GM23338 (cell line): ENCODE measurements around the gene PGBD5. TPM values are rescaled to one million over a fixed set of nuclear protein-coding genes. Genes with fewer than 3 reads are reported as not detected.

Experiments used
- ATAC-seq: fragments of 200-7000 bp; cut with Tn5 transposase; 3 replicates; pipeline ENCODE4 v1.9.1; 2020
- DNase-seq: peaks from one replicate; pipeline ENCODE4 v3.0.0-alpha.2; 2015; ENCODE audit warnings: low spot score
- H2AFZ ChIP-seq: fragments of 200-600 bp; sonication (generic); 2 replicates; pipeline ENCODE4 v1.8.0; 2016; ENCODE audit warnings: antibody characterized with exemption, mild to moderate bottlenecking, moderate library complexity
- H3F3A ChIP-seq: fragments of 200-600 bp; sonication (generic); replicated peaks from 2 replicates; pipeline ENCODE4 v1.8.0; 2017; ENCODE audit warnings: antibody characterized with exemption, mixed run types, low read depth
- H3K27ac ChIP-seq: fragments of 200-600 bp; sonication (generic); 2 replicates; pipeline ENCODE4 v1.6.1; 2016; ENCODE audit warnings: low read depth
- H3K27me3 ChIP-seq: fragments of 200-600 bp; sonication (generic); 2 replicates; pipeline ENCODE4 v1.8.0; 2016; ENCODE audit warnings: mild to moderate bottlenecking, mixed run types, moderate library complexity; ENCODE audit not compliant: insufficient read depth
- H3K36me3 ChIP-seq: fragments of 200-600 bp; sonication (generic); 2 replicates; pipeline ENCODE4 v1.8.0; 2016; ENCODE audit warnings: mild to moderate bottlenecking; ENCODE audit not compliant: insufficient read depth
- H3K4me1 ChIP-seq: fragments of 200-600 bp; sonication (generic); 2 replicates; pipeline ENCODE4 v1.8.0; 2016; ENCODE audit warnings: mild to moderate bottlenecking, moderate library complexity; ENCODE audit not compliant: insufficient read depth
- H3K4me2 ChIP-seq: fragments of 200-600 bp; sonication (generic); 2 replicates; pipeline ENCODE4 v1.7.1; 2017; ENCODE audit warnings: mixed run types
- H3K4me3 ChIP-seq: fragments of 200-600 bp; sonication (generic); 2 replicates; pipeline ENCODE4 v1.6.1; 2016; ENCODE audit warnings: mixed run types
- H3K79me2 ChIP-seq: fragments of 200-600 bp; sonication (generic); replicated peaks from 2 replicates; pipeline ENCODE4 v1.8.0; 2017; ENCODE audit warnings: mild to moderate bottlenecking; ENCODE audit not compliant: insufficient read depth
- H3K9me2 ChIP-seq: fragments of 200-600 bp; sonication (generic); 2 replicates; pipeline ENCODE4 v1.8.0; 2017; ENCODE audit not compliant: insufficient read depth
- H4K20me1 ChIP-seq: fragments of 200-600 bp; sonication (generic); replicated peaks from 2 replicates; pipeline ENCODE4 v1.8.0; 2017; ENCODE audit warnings: mild to moderate bottlenecking; ENCODE audit not compliant: insufficient read depth
- H3K27ac Mint-ChIP-seq: 2 replicates; pipeline ENCODE4 v1.8.0; 2020; ENCODE audit warnings: inconsistent platforms, mild to moderate bottlenecking, moderate library complexity, mixed read lengths
- H3K27me3 Mint-ChIP-seq: 3 replicates; pipeline ENCODE4 v1.8.0; 2022; ENCODE audit warnings: low read depth, mild to moderate bottlenecking, moderate library complexity, mixed read lengths, inconsistent platforms; ENCODE audit not compliant: insufficient read depth, poor library complexity
- H3K36me3 Mint-ChIP-seq: 3 replicates; pipeline ENCODE4 v1.8.0; 2021; ENCODE audit warnings: low read depth, mild to moderate bottlenecking, inconsistent platforms, moderate library complexity, mixed read lengths
- H3K4me1 Mint-ChIP-seq: 3 replicates; pipeline ENCODE4 v1.8.0; 2020; ENCODE audit warnings: mild to moderate bottlenecking, inconsistent platforms, mixed read lengths
- H3K4me3 Mint-ChIP-seq: 3 replicates; pipeline ENCODE4 v1.8.0; 2021; ENCODE audit warnings: moderate library complexity, mild to moderate bottlenecking, inconsistent platforms, mixed read lengths
- H3K9me3 Mint-ChIP-seq: 3 replicates; pipeline ENCODE4 v1.8.0; 2020; ENCODE audit warnings: moderate library complexity, mild to moderate bottlenecking, inconsistent platforms, mixed read lengths
- CREB1 ChIP-seq: fragments of 250-450 bp; sonication (Bioruptor Pico); IDR thresholded peaks from 2 replicates; pipeline ENCODE4 v1.5.0; 2020; ENCODE audit warnings: low read depth, mild to moderate bottlenecking, moderate library complexity
- ETS1 ChIP-seq: IDR thresholded peaks from 2 replicates; pipeline ENCODE4 v1.6.1; 2016; ENCODE audit warnings: antibody characterized with exemption
- EZH2 ChIP-seq: fragments of 200-600 bp; sonication (generic); IDR thresholded peaks from one replicate; pipeline ENCODE4 v1.8.0; 2017; ENCODE audit warnings: antibody characterized with exemption, mild to moderate bottlenecking, low read depth; ENCODE audit not compliant: unreplicated experiment
- EZH2phosphoT487 ChIP-seq: fragments of 200-600 bp; sonication (generic); IDR thresholded peaks from one replicate; pipeline ENCODE4 v1.8.1; 2018; ENCODE audit warnings: antibody characterized with exemption; ENCODE audit not compliant: unreplicated experiment
- JUNB ChIP-seq: IDR thresholded peaks from one replicate; pipeline ENCODE4 v1.6.1; 2016; ENCODE audit warnings: antibody characterized with exemption; ENCODE audit not compliant: unreplicated experiment
- NANOG ChIP-seq: IDR thresholded peaks from 2 replicates; pipeline ENCODE4 v1.6.1; 2016; ENCODE audit warnings: antibody characterized with exemption, borderline replicate concordance
- POLR2AphosphoS5 ChIP-seq: IDR thresholded peaks from 2 replicates; pipeline ENCODE4 v1.6.1; 2016; ENCODE audit warnings: antibody characterized with exemption, low read depth
- STAT1 ChIP-seq: IDR thresholded peaks from one replicate; pipeline ENCODE4 v1.6.1; 2016; ENCODE audit warnings: antibody characterized with exemption; ENCODE audit not compliant: unreplicated experiment
- ZNF114 ChIP-seq: fragments of 250-450 bp; sonication (Bioruptor Pico); IDR thresholded peaks from 2 replicates; pipeline ENCODE4 v1.5.0; 2020; ENCODE audit warnings: mild to moderate bottlenecking, moderate library complexity
- ZNF331 ChIP-seq: fragments of 250-450 bp; sonication (Bioruptor Pico); IDR thresholded peaks from 2 replicates; pipeline ENCODE4 v1.5.0; 2020; ENCODE audit warnings: low read depth, mild to moderate bottlenecking, moderate library complexity
- polyA plus RNA-seq: library from polyadenylated mRNA; unstranded; fragments of >200 nt; fragmentation: Nextera tagmentation; extraction: Ambion mirVana; gene quantifications from 2 replicates; pipeline ENCODE4 v1.2.1, GENCODE V29; 2016
- total RNA-seq: library from RNA; depleted of rRNA; stranded (reverse); fragments of >200 nt; shearing (Covaris generic); gene quantifications from 2 replicates; pipeline ENCODE4 v1.2.3, GENCODE V29; 2014
- TF ChIP-seq, protein P1 (sequence below), 2 experiments: fragments of 200-600 bp in 1 of 2; sonication (generic) in 1 of 2; conservative IDR thresholded peaks; 2 replicates each; pipeline versions ENCODE4 v1.5.1 to v1.6.1; 2016 to 2017; ENCODE audit warnings: antibody characterized with exemption in 2 of 2, low read depth in 2 of 2, mild to moderate bottlenecking in 2 of 2, moderate library complexity in 1 of 2
- TF ChIP-seq, protein P2 (sequence below): IDR thresholded peaks from one replicate; pipeline ENCODE4 v1.6.1; 2018; ENCODE audit warnings: antibody characterized with exemption; ENCODE audit not compliant: unreplicated experiment
- TF ChIP-seq, protein P3 (sequence below): fragments of 250-450 bp; sonication (Bioruptor Pico); IDR thresholded peaks from 2 replicates; pipeline ENCODE4 v1.5.0; 2020; ENCODE audit warnings: mild to moderate bottlenecking, moderate library complexity

Gene PGBD5
- total and polyA plus RNA-seq, 2 experiments from 2014 or later, result 3.4 to 16.6 TPM

DNA sequence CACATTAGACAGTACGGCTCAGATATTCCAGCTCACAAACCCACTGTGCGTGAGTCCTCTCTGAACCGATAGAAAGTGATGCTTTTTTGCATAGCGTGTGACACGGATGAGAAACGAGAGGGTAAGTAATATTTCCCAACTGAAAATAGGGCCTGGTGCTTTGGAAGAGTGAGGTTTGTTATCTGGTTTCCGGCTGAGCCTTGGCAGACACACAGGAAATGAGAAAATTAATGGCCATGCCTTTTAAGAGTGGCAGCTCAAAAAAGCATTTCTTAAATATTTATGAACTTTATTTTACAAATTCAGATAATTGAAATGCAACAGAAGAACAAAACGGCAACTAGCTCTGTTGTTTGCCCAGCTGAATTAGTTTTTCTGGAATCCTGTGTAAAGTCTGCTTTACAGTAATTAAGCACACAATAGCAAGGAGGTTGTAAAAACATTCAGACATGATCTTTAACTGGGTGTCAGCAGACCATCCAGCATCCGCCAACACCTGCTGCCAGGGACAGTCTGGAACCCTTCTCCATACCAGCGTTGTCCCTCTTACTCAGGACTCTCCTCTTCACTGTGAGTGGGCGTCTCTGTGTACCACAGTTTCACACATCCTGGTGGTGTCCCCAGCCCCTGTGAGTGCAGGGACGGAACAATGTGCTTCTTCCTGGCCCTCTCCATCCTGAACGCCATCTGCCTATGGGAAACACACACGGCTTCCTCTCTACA lies 155.4 kb downstream of the PGBD5 start:
- ATAC-seq (no peak), DNase-seq (no peak)
- Histone ChIP-seq H3K9me2 (no peaks in the 10 kb centered on the region), H3K36me3 (peaks cover 11% of the 10 kb centered on the region; the same call in 1 of the 2 replicates), H3K4me1 (peaks cover 2% of the 10 kb centered on the region; the same call in 1 of the 2 replicates), H4K20me1 (no peaks in the 10 kb centered on the region; the same call in 1 of the 2 replicates), H3K27ac (no peak overlapping the region), H3K79me2 (no peaks in the 10 kb centered on the region), H3F3A (peaks cover 9% of the 10 kb centered on the region), H3K4me2 (no peak overlapping the region), H3K4me3 (no peak overlapping the region), H3K27me3 (no peaks in the 10 kb centered on the region), H2AFZ (no peak overlapping the region)
- Mint-ChIP-seq H3K27me3 (peaks cover 3% of the 10 kb centered on the region), H3K27ac (no peak overlapping the region), H3K4me1 (peaks cover 12% of the 10 kb centered on the region), H3K4me3 (no peak overlapping the region), H3K36me3 (peaks cover 7% of the 10 kb centered on the region), H3K9me3 (no peaks in the 10 kb centered on the region)
- TF ChIP-seq, protein P1, sequence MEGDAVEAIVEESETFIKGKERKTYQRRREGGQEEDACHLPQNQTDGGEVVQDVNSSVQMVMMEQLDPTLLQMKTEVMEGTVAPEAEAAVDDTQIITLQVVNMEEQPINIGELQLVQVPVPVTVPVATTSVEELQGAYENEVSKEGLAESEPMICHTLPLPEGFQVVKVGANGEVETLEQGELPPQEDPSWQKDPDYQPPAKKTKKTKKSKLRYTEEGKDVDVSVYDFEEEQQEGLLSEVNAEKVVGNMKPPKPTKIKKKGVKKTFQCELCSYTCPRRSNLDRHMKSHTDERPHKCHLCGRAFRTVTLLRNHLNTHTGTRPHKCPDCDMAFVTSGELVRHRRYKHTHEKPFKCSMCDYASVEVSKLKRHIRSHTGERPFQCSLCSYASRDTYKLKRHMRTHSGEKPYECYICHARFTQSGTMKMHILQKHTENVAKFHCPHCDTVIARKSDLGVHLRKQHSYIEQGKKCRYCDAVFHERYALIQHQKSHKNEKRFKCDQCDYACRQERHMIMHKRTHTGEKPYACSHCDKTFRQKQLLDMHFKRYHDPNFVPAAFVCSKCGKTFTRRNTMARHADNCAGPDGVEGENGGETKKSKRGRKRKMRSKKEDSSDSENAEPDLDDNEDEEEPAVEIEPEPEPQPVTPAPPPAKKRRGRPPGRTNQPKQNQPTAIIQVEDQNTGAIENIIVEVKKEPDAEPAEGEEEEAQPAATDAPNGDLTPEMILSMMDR (conservative IDR thresholded peaks at IDR 0.05; ENCODE audit: low read depth in 2 of 2), result no peak
- no peak for TF ChIP-seq CREB1 (CRISPR knock-in tag)
- no peak for TF ChIP-seq EZH2
- TF ChIP-seq EZH2phosphoT487, result no peak
- no peak for TF ChIP-seq ETS1
- TF ChIP-seq, protein P2, sequence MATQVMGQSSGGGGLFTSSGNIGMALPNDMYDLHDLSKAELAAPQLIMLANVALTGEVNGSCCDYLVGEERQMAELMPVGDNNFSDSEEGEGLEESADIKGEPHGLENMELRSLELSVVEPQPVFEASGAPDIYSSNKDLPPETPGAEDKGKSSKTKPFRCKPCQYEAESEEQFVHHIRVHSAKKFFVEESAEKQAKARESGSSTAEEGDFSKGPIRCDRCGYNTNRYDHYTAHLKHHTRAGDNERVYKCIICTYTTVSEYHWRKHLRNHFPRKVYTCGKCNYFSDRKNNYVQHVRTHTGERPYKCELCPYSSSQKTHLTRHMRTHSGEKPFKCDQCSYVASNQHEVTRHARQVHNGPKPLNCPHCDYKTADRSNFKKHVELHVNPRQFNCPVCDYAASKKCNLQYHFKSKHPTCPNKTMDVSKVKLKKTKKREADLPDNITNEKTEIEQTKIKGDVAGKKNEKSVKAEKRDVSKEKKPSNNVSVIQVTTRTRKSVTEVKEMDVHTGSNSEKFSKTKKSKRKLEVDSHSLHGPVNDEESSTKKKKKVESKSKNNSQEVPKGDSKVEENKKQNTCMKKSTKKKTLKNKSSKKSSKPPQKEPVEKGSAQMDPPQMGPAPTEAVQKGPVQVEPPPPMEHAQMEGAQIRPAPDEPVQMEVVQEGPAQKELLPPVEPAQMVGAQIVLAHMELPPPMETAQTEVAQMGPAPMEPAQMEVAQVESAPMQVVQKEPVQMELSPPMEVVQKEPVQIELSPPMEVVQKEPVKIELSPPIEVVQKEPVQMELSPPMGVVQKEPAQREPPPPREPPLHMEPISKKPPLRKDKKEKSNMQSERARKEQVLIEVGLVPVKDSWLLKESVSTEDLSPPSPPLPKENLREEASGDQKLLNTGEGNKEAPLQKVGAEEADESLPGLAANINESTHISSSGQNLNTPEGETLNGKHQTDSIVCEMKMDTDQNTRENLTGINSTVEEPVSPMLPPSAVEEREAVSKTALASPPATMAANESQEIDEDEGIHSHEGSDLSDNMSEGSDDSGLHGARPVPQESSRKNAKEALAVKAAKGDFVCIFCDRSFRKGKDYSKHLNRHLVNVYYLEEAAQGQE, result no peak
- no peak for TF ChIP-seq STAT1
- TF ChIP-seq ZNF114 (CRISPR knock-in tag), result no peak
- no peak for TF ChIP-seq JUNB
- no peak for TF ChIP-seq POLR2AphosphoS5
- TF ChIP-seq, protein P3, sequence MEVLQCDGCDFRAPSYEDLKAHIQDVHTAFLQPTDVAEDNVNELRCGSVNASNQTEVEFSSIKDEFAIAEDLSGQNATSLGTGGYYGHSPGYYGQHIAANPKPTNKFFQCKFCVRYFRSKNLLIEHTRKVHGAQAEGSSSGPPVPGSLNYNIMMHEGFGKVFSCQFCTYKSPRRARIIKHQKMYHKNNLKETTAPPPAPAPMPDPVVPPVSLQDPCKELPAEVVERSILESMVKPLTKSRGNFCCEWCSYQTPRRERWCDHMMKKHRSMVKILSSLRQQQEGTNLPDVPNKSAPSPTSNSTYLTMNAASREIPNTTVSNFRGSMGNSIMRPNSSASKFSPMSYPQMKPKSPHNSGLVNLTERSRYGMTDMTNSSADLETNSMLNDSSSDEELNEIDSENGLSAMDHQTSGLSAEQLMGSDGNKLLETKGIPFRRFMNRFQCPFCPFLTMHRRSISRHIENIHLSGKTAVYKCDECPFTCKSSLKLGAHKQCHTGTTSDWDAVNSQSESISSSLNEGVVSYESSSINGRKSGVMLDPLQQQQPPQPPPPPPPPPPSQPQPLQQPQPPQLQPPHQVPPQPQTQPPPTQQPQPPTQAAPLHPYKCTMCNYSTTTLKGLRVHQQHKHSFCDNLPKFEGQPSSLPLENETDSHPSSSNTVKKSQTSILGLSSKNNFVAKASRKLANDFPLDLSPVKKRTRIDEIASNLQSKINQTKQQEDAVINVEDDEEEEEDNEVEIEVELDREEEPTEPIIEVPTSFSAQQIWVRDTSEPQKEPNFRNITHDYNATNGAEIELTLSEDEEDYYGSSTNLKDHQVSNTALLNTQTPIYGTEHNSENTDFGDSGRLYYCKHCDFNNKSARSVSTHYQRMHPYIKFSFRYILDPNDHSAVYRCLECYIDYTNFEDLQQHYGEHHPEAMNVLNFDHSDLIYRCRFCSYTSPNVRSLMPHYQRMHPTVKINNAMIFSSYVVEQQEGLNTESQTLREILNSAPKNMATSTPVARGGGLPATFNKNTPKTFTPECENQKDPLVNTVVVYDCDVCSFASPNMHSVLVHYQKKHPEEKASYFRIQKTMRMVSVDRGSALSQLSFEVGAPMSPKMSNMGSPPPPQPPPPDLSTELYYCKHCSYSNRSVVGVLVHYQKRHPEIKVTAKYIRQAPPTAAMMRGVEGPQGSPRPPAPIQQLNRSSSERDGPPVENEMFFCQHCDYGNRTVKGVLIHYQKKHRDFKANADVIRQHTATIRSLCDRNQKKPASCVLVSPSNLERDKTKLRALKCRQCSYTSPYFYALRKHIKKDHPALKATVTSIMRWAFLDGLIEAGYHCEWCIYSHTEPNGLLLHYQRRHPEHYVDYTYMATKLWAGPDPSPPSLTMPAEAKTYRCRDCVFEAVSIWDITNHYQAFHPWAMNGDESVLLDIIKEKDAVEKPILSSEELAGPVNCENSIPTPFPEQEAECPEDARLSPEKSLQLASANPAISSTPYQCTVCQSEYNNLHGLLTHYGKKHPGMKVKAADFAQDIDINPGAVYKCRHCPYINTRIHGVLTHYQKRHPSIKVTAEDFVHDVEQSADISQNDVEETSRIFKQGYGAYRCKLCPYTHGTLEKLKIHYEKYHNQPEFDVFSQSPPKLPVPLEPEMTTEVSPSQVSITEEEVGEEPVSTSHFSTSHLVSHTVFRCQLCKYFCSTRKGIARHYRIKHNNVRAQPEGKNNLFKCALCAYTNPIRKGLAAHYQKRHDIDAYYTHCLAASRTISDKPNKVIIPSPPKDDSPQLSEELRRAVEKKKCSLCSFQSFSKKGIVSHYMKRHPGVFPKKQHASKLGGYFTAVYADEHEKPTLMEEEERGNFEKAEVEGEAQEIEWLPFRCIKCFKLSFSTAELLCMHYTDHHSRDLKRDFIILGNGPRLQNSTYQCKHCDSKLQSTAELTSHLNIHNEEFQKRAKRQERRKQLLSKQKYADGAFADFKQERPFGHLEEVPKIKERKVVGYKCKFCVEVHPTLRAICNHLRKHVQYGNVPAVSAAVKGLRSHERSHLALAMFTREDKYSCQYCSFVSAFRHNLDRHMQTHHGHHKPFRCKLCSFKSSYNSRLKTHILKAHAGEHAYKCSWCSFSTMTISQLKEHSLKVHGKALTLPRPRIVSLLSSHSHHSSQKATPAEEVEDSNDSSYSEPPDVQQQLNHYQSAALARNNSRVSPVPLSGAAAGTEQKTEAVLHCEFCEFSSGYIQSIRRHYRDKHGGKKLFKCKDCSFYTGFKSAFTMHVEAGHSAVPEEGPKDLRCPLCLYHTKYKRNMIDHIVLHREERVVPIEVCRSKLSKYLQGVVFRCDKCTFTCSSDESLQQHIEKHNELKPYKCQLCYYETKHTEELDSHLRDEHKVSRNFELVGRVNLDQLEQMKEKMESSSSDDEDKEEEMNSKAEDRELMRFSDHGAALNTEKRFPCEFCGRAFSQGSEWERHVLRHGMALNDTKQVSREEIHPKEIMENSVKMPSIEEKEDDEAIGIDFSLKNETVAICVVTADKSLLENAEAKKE (CRISPR knock-in tag), result no peak
- TF ChIP-seq NANOG, result no peak
- TF ChIP-seq ZNF331 (CRISPR knock-in tag), result no peak
